ENCODE data around the gene ASPDH. TPM values are rescaled to one million over a fixed set of nuclear protein-coding genes. Genes with fewer than 3 reads are reported as not detected.

Gene ASPDH
- polyA plus RNA-seq, 1 donor (not counting 4 experiments of a cell fraction or from before 2014, with no cell fraction given) = not detected

GRCh38 chr19:50520822-50521465, 7.2 kb upstream of the ASPDH start:
- no peak overlapping the region for H3K9ac ChIP-seq (ENCODE audit: control insufficient read depth, extremely low read depth, insufficient read depth, low read length)
- H3K36me3 ChIP-seq (ENCODE audit: control insufficient read depth in 2 of 2, extremely low read depth in 1 of 2, insufficient read depth in 2 of 2, low read length in 2 of 2) = no peaks in the 10 kb centered on the region
- FAIRE-seq (no peak), DNase-seq (ENCODE audit: low read depth, low spot score) (no peak)
- H3K9me1 ChIP-seq (ENCODE audit: control insufficient read depth, extremely low read depth, insufficient read depth, low read length) = no peaks in the 10 kb centered on the region
- no peaks in the 10 kb centered on the region for H3K9me3 ChIP-seq (ENCODE audit: control insufficient read depth, low read depth, low read length)
- H3K27ac ChIP-seq (ENCODE audit: control insufficient read depth, insufficient read depth, low read length) = no peak overlapping the region
- no peaks in the 10 kb centered on the region for H3K4me1 ChIP-seq (ENCODE audit: control insufficient read depth, extremely low read depth, insufficient read depth, low read length)
- no peaks in the 10 kb centered on the region for H3K79me2 ChIP-seq (ENCODE audit: control insufficient read depth, insufficient read depth, low read length)
- no peak for TF ChIP-seq CTCF (optimal IDR thresholded peaks at IDR 0.05 in 1 of 3, IDR thresholded peaks at IDR 0.05 in 1 of 3, conservative IDR thresholded peaks at IDR 0.05 in 1 of 3; ENCODE audit: extremely low read depth in 1 of 3, insufficient read depth in 2 of 3, low read length in 3 of 3)
- TF ChIP-seq EZH2 (IDR thresholded peaks at IDR 0.05; ENCODE audit: low read length) = no peak
- dilution Hi-C loops (cut with MboI; ENCODE audit: extremely low pct_ligation_motif_present, low sequenced_read_pairs) = no loop called here
- H4K20me1 ChIP-seq (ENCODE audit: control insufficient read depth, extremely low read depth, insufficient read depth, low read length) = no peaks in the 10 kb centered on the region
- H3K4me2 ChIP-seq (ENCODE audit: control insufficient read depth, extremely low read depth, insufficient read depth, low read depth, low read length) = no peak overlapping the region
- no peak overlapping the region for H3K4me3 ChIP-seq (ENCODE audit: control insufficient read depth in 2 of 3, extremely low read depth in 1 of 3, insufficient read depth in 2 of 3, low read depth in 1 of 3, low read length in 3 of 3)
- peaks cover 8% of the 10 kb centered on the region for H3K27me3 ChIP-seq (ENCODE audit: control insufficient read depth, extremely low read depth, insufficient read depth, low read length)
- H2AFZ ChIP-seq (ENCODE audit: control insufficient read depth, low read length) = no peak overlapping the region

- TF ChIP-seq EZH2 (IDR thresholded peaks at IDR 0.05; ENCODE audit: low read length) (no peak), CTCF (optimal IDR thresholded peaks at IDR 0.05 in 1 of 3, IDR thresholded peaks at IDR 0.05 in 1 of 3, conservative IDR thresholded peaks at IDR 0.05 in 1 of 3; ENCODE audit: extremely low read depth in 1 of 3, insufficient read depth in 2 of 3, low read length in 3 of 3) (no peak)
- H3K9ac ChIP-seq (ENCODE audit: control insufficient read depth, extremely low read depth, insufficient read depth, low read length) = no peak overlapping the region
- no peak for FAIRE-seq
These were observed 5.4 kb upstream of the ASPDH start for GRCh38 chr19:50519006-50519575.

More at GRCh38 chr19:50519006-50519575, 5.4 kb upstream of the ASPDH start:
- H4K20me1 ChIP-seq (ENCODE audit: control insufficient read depth, extremely low read depth, insufficient read depth, low read length) = no peaks in the 10 kb centered on the region
- H3K79me2 ChIP-seq (ENCODE audit: control insufficient read depth, insufficient read depth, low read length) = no peaks in the 10 kb centered on the region
- no peaks in the 10 kb centered on the region for H3K4me1 ChIP-seq (ENCODE audit: control insufficient read depth, extremely low read depth, insufficient read depth, low read length)
- no peak overlapping the region for H3K4me2 ChIP-seq (ENCODE audit: control insufficient read depth, extremely low read depth, insufficient read depth, low read depth, low read length)
- no peaks in the 10 kb centered on the region for H3K36me3 ChIP-seq (ENCODE audit: control insufficient read depth in 2 of 2, extremely low read depth in 1 of 2, insufficient read depth in 2 of 2, low read length in 2 of 2)
- H3K9me1 ChIP-seq (ENCODE audit: control insufficient read depth, extremely low read depth, insufficient read depth, low read length) = no peaks in the 10 kb centered on the region
- H3K27ac ChIP-seq (ENCODE audit: control insufficient read depth, insufficient read depth, low read length) = no peak overlapping the region
- DNase-seq (ENCODE audit: low read depth, low spot score) = no peak
- dilution Hi-C loops (cut with MboI; ENCODE audit: extremely low pct_ligation_motif_present, low sequenced_read_pairs) = no loop called here
- no peaks in the 10 kb centered on the region for H3K9me3 ChIP-seq (ENCODE audit: control insufficient read depth, low read depth, low read length)
- H2AFZ ChIP-seq (ENCODE audit: control insufficient read depth, low read length) = no peak overlapping the region
- peaks cover 8% of the 10 kb centered on the region for H3K27me3 ChIP-seq (ENCODE audit: control insufficient read depth, extremely low read depth, insufficient read depth, low read length)
- no peak overlapping the region for H3K4me3 ChIP-seq (ENCODE audit: control insufficient read depth in 2 of 3, extremely low read depth in 1 of 3, insufficient read depth in 2 of 3, low read depth in 1 of 3, low read length in 3 of 3)

All from keratinocyte (primary cell).